Anterior cingulate cortex (tissue), 58 donors: ENCODE measurements around the gene SAMD8.
"Not testable (repeated sequence)": the region's sequence is repeated elsewhere in the genome, so short reads cannot be mapped to it uniquely, and the experiment has no call there.

Experiments used
- DNase-seq, 58 donors: peaks; one replicate each; lab custom pipeline; 2025; lab: John Stamatoyannopoulos, UW

Gene SAMD8

GRCh38 chr10:75129537-75129936 lies 18.1 kb downstream of the SAMD8 start:
- DNase-seq: no peak

DNA sequence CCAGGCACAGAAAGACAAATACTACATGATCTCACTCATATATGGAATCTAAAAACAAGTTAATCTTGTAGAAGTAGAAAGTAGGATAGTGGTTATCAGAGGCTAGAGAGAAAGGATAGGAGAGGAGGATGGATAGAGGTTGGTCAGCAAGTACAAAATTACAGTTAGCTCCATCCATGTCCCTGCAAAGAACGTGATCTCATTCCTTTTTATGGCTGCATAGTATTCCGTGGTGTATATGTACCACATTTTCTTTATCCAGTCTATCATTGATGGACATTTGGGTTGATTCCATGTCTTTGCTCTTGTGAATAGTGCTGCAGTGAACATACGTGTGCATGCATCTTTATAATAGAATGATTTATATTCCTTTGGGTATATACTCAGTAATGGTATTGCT lies 22.2 kb downstream of the SAMD8 start:
- DNase-seq: not testable (repeated sequence)

DNA sequence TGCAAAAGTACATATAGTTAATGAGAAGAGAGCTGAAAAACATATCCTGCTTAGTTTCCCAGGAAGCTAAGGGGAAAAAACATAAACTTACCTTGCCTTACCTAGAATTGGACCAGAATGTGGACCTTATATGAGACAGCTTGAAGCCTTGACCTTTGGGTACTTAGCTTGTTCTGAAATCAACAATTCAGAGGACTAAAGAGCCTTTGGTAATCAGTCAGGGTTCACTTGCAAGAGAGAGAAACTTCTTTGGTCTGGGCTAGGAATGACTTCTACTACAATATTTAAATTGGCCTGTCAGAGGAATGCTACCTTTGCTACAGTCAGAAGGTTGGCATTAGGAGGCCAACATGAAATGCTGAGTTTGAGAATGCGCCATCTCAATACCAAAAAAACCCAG lies 24.9 kb downstream of the SAMD8 start:
- DNase-seq: no peak

- no peak for DNase-seq
These were observed 26.3 kb downstream of the SAMD8 start for GRCh38 chr10:75137533-75138438.

DNA sequence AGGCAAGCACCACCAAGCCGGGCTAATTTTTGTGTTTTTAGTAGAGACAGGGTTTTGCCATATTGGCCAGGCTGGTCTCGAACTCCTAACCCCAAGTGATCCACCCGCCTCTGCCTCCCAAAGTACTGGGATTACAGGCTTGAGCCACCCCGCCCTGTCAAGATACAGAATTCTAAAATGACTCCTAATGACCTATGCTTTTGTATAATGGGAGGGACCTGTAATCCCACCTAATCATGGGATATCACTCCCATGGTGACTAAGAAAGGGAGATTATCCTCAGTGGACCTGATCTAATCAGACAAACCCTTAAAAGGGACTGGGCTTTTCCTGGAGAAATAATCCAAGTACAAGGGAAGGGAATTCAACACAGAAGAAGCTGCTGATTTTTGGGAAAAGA lies 28.8 kb downstream of the SAMD8 start:
- no peak for DNase-seq

DNA sequence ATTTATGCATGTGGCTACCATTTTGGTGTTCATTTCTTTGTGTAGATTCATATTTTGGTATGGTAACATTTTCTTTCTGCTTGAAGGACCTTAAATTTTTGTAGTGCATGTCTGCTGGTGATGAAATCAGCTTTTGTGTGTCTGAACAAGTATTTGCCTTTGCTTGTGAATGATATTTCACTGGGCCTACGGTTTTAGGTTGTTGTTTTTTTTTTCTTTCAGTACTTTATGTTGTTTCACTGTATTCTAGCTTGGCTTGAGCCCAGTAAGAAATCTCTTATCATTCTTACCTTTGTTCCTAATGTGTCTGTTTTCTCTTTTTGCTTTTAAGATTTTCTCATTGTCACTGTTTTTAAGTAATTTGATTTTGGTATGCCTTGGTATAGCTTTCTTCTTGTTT lies 31.9 kb downstream of the SAMD8 start:
- DNase-seq: no peak

GRCh38 chr10:75145590-75145989 lies 34.1 kb downstream of the SAMD8 start:
- DNase-seq: no peak

- no peak for DNase-seq
These were observed 35.3 kb downstream of the SAMD8 start for GRCh38 chr10:75146780-75147179.

DNA sequence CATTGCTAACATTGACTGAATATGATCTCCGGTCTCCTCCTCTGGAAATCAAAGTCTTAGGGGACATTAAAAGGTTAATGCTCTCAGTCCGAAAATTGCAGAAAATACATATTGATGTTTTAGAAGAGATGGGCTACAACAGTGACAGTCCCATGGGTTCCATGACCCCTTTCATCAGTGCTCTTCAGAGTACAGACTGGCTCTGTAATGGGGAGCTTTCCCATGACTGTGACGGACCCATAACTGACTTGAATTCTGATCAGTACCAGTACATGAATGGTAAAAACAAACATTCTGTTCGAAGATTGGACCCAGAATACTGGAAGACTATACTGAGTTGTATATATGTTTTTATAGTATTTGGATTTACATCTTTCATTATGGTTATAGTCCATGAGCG lies 39.2 kb downstream of the SAMD8 start:
- no peak for DNase-seq

DNA sequence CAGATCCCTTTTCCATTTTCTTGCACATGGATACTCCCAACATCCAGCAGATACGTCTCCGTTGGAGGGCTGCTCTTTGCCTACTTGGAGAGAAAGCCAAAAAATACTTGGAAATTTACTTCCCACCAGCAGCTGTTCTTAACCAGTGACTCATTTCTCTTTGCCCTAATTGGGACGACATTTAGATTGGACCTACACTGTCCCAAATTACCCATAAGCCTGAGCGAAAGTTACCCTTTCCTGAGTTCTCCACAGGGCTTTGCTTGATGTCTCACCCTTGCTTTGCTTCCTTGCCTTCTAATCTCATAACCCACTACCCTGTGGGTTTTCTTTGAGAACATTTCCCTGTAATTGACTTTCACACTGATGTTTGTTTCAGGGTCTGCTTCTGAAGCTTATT lies 48.1 kb downstream of the SAMD8 start:
- peak in 1 of 58 donors; percentile 1 for DNase-seq

GRCh38 chr10:75165684-75166622 lies 54.5 kb downstream of the SAMD8 start:
- no peak for DNase-seq

- no peak for DNase-seq
These were observed 55.1 kb downstream of the SAMD8 start for GRCh38 chr10:75166623-75166972.

DNA sequence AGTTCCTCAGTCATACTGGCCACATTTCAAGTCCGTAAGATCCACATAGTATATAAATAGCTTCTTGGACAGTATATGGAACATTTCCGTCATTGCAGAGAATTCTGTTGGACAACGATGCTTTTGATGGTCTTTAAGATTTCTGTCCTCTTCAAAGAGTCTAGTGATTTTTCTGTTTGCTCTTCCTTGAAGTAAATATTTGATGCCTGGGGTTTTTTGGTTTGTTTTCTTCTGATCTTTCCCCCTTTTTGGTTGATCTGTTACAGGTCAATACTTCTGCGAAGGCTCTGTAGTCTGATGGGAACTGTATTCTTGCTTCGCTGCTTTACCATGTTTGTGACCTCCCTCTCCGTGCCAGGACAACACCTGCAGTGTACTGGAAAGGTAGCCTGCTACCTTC lies 56.8 kb downstream of the SAMD8 start:
- DNase-seq: no peak

DNA sequence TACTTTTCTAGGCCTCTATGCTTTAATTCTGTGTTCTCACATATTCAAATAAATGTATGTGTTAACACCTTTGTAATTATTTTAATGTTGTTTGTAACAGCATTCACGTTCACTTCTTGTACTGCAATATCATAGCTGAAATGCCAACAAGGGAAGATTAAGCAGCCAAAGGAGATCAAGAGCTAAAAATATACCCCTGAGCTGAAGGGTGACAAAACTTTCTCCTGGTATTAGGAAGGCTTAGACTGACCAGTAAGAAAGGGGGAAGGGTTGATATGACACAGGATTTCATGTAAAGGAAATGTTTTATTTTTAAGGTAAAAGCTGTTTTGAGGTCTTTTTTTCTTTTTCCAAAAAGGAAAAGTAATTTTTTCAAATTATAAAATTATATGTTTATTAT lies 58.8 kb downstream of the SAMD8 start:
- DNase-seq: no peak

- no peak for DNase-seq
These were observed 63.6 kb downstream of the SAMD8 start for GRCh38 chr10:75175046-75175445.

GRCh38 chr10:75176046-75176445 lies 64.6 kb downstream of the SAMD8 start:
- no peak for DNase-seq

DNA sequence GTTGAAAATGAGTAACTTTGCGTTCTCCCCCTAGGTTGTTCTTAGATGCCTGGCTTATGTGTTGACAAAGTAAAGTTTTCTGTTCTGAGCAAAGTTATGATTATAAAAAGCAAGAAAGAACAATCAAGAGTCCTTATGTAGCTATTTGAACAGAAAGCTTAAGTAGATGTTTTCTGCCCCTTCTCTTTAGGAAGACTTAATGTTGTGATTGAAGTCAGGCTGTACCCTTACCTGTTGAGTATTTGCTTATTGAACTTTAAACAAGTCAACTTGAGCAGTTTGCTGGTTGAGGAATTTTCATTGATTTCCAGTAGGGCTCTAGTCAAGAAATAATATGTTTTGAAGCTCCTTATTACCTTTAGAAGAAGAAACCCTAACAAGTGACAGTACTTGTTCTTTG lies 65.3 kb downstream of the SAMD8 start:
- no peak for DNase-seq

DNA sequence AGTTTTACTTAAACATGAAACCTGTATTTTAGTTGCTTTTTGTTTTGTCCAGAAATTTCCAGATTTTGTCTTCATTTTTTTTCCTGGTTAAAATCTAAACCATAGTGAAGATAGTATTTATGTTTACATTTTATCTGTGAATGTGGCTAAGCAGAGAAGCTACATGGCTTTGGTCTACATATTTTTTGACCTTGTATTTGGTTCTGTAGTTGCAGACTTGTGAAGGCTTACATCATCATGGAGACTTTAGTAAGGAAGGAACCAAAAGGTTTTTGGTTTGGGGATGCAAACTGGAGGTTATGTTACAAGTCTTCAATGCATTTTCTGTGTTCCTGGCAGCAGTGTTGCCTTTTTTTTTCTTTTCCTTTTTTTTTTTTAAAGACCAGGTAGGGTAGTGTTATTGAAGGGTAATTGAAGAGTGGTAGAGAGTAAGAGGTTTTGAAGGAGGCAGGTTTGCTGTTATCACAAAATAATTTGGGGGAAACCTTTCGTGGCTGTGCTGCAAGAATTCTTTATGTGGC lies 68.3 kb downstream of the SAMD8 start:
- no peak for DNase-seq

DNA sequence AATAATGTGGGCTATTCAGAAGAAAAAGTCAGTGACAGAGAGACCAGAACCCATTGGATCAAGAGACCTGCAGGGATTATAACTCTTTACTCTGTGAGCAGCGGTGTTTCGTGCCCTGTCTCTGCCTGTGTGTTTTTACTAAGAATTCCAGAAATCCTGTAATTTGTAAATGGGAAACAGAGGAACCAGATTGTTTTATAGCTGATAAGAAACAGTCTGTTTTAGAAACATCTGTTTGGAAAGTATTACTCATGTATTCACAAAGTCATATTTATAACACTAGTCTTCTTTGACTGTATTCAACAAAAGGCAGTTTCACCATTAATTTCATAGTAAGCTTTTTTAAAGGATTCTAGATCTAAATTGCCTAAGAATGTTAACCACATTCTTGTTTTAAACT lies 69.1 kb downstream of the SAMD8 start:
- no peak for DNase-seq

DNA sequence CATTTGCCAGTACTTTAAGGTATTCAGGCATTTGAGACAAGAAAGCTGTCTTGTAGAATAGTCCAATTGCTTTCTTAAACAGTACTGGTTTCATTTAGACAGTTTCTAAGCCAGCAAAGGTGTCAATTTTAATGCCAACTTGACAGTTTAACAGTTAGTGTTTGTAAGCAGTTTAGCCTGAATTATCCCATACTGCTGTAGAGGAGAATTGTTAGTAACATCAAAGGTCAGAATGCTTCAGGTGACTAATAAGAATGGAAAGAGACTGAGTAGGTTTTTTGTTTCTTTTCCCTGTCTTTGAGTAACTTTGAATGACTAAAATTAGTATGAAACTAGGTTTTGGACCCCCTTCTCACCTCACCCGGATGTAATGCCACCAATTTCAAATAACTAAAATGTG lies 69.6 kb downstream of the SAMD8 start:
- no peak for DNase-seq

GRCh38 chr10:75186310-75186709 lies 74.9 kb downstream of the SAMD8 start:
- no peak for DNase-seq
